NCI-H345 (cell line): ENCODE measurements around the gene MZF1.
"Not testable (repeated sequence)": the region's sequence is repeated elsewhere in the genome, so short reads cannot be mapped to it uniquely, and the experiment has no call there.

Experiments used
- DNase-seq: peaks from one replicate; lab custom pipeline; 2025; lab: John Stamatoyannopoulos, UW

The MZF1 gene

DNA sequence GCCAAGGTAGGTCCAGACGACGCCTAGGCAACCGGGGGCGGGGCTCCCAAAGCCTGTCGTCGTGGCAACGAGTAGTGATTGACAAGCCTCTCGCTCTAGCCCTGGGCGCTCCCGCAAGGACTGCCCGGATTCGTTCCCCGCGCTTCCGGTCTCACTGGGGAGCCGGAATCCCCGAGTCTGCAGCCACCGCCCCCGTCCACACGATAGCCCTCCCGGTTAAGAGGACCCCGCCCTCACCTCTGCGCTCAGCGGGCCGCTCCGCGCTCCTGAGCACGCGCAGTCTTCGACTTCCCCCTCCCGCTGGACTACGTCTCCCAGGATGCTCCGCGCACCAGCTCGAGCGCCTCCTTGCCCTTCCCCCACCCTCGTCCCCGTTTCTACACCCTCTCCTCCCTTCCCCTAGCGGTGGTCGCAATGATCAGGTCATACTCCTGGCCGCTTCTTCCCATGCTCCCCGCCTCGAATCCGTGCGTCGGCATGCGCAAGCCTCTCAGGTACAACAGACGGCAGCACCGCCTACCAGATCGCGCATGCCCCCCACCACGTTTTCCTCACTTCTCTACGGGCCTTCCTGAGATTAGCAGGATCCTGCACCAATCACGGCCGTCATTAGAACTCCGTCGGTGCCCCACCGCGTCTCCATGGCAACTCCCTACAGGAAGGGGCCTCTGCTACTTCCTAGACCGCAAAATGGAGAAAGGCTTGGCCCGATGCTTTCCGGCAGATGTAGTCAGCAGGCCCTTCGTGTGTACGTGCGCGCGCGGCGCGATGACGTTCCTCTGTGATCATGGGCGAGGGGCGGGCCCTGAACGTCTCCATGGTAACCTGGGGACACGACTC, at the start of gene MZF1:
Gene MZF1 (minus strand): TSS at position 518 of the 840 bp plus-strand sequence. CDS start 1,946 bp downstream, outside the sequence.
- no peak for DNase-seq

DNA sequence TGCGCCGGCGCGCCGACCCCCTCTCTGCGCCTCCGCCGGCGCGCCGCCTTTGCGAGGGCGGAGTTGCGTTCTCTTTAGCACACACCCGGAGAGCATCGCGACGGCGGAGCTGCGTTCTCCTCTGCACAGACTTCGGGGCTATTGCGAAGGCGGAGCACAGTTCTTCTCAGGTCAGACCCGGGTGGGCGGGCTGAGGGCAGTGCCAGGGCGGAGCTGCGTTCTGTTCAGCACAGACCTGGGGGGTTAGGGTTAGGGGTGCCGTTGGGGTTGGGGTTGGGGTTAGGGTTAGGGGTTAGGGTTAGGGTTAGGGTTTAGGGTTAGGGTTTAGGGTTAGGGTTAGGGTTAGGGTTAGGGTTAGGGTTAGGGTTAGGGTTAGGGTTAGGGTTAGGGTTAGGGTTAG, 34.1 kb upstream of the MZF1 start:
- not testable (repeated sequence) for DNase-seq

DNA sequence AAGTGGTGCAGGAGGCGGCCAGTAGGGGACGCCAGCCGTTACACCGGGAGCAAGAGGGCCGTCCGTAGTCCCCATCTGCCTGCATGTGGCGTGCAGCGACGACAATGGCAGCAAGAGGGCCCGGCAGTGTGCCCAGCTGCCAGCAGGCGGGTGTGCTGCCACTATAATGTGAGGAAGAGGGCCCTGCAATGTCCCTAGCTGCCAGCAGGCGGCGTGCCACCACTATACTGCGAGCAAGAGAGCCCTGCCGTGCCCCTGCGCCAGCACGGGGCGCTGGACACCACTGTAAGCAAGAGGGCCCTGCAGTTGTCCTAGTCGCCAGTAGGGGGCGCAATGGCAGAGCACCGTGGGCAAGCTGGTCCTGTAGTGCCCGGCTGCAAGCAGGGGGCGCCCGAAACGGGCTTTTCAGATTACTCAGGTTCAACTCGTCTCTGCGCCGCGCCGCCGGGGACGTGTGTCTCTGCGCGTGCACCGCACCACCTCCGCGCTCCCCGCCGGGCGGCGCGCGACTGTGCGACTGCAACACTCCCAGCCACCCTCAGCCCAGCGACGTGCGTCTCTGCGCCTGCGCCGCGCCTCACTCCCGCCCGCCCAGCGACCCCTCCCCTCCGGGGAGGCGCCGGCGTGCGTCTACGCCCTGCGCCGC, 33.2 kb upstream of the MZF1 start:
- not testable (repeated sequence) for DNase-seq

DNA sequence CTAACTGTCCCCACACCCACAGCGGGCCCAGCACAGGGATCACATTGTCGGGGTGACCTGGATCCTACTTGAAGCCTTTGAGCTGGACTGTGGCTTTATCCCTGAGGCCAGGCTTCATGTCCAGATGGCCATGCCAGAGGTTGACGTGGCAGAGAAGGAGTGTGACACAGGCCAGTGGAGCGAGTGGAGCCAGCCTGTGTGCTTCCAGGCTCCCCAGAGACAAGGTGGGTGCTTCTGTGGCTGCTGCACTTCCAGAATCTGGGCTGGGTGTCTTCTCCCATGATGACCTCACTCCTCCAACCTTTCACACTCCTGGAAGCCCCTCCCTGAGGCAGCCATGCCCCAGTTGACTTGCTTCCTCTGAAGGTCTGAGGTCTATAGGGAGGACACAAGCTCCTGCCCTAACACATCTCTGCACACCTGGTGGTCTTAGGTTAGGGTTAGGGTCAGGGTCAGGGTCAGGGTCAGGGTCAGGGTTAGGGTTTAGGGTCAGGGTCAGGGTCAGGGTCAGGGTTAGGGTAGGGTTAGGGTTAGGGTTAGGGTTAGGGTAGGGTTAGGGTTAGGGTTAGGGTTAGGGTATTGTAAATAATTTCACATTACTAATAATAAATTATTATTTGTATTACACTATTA, 13.1 kb upstream of the MZF1 start:
- DNase-seq = no peak

DNA sequence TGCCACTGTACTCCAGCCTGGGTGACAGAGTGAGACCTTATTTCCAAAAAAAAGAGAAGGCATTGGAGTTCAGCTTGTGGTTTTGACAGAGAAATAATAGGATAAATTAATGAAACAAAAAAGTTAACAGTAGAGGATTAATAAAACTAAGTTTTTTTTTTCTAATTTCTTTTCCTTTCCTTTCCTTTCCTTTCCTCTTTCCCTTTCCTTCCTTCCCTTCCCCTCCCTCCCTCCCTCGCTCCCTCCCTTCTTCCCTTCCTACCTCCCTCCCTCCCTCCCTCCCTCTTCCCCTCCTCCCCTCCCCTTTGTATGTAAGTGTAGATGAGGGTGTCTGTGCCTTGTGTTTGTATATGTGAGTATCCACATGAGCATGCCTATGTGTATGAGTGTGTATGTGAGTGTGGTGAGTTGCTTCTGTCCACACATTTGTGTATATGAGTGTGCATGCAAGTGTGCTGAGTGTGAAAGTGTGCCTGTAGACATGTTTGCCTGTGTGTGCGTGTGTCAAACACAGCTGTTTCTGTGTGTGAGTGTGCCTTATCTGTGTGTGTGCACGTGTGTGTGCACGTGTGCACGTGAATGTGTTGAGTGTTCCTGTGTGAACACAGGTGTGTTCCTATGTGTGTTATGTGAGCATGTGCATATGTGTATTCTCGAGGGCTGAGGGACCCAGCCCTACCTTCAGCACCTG, 12.5 kb upstream of the MZF1 start:
- DNase-seq = no peak

DNA sequence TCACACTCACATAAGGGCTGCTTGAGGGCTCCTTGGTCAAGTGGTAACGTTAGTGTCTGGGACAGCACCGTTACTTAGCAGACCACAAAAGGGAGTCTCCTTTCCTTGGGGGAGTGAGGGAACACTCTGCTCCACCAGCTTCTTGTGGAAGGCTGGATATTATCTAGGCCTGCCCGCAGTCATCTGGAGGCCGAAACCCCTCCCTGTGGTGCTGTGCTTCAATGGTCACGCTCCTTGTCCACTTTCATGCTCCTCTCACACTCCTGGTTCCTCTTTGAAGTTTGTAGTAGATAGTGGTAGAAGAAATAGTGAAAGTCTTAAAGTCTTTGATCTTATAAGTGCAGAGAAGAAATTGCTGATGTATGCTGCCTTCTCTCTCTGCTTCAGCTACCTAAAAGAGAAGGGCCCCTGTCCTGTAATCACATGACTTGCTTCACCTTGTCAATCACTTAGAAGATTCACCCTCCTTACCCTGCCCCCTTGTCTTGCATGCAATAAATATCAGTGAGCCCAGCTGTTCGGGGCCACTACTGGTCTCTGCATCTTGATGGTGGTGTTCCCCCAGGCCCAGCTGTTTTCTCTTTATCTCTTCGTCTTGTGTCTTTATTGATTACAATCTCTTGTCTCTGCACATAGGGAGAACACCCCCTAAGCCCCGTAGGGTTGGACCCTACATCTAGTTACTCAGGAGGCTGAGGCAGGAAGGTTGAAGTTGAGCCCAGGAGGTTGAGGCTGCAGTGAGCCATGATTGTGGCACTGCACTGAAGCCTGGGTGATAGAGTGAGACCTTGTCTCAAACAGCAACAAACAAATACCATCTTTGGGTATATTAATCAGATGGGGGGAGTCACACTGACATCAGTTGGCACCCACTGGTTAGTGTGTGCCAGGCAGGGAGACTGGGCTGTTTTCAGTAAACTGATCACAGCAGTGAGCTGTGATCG, 11.6 kb upstream of the MZF1 start:
- no peak for DNase-seq

DNA sequence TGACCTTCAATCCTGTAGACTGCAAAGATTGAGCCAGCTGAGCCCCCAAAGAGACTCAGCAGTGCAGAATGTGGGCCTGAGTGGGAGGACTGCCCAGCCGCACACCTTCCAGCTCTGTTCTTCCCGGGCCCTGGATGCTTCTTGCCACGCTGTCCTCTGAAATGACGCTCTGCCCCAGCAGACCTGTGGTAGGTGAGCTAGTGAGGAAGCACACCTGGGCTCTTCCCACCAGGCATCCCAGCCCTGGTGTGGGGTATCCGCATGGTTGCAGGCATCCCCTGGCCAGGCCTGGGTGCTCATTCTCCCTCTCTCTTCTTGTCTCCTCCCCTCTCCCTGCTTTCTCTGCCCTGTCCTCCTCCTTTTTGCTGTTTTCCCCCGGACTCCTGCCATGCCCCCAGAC, 9.8 kb upstream of the MZF1 start:
- DNase-seq = no peak

DNA sequence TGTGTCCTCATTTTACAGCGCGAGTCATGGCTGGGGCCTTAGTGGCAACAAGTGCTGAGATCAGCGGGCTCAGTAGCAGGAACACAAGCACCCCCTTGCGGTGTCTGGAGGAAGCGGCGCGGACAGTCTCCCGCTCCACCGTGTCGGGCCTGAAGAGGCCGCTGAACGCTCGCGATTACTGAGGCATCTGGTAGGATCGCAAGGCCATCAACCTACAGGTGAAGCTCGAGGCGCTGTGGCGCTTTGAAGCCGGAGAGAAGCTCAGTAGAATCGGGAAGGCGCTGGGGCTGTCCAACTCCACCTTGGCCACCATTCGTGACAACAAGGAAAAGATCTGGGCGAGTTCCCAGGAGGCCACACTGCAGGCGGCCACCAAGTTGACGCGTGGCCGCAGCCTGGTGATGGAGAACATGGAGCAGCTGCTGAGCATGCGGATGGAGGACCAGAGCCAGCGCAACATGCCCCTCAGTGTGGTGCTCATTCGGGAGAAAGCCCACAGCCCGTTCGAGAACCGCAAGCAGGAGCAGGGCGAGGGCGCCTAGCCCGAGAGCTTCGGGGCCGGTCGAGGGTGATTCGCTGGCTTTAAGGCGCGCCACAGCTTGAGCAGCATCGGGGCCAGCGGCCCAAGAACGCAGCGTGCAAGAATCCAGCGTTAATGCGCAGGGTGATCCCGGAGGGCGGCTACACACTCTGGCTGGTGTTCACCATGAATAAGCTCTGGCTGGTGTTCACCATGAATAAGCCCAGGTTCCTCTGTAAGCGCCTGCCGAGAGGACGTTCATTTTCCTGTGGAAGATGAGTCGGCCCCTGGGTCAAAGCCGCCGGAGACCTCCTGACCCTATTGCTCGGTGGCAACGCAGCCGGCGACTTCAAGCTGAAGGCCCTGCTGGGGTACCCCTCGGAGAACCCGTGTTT, 8.3 kb upstream of the MZF1 start:
- no peak for DNase-seq

DNA sequence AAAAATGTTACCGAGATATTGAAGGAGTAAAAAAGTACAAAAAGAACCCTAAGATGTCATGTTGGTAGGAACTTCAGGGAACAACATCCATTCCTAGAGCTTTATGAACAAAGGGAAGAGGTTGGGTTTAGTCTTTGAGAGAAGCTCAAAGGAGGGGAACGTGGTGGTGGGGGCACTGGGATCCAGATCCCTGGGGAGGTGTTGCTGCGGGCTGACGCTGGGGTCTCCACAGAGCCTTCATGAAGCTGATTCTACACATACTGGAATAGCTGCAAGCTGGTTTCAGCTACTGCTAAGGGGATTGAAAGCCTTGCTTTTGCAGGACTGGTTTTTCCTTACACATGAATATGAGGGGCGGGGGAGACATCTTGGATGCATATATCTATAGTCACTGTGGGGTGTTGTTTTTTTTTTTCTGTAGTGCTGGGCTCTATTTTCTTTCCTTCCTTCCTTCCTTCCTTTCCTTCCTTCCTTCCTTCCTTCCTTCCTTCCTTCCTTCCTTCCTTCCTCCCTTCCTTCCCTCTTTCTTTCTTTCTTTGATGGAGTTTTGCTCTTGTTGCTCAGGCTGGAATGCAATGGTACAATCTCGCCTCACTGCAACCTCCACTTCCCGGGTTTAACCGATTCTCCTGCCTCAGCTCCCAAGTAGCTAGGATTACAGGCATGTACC, 6.5 kb upstream of the MZF1 start:
- DNase-seq = no peak

DNA sequence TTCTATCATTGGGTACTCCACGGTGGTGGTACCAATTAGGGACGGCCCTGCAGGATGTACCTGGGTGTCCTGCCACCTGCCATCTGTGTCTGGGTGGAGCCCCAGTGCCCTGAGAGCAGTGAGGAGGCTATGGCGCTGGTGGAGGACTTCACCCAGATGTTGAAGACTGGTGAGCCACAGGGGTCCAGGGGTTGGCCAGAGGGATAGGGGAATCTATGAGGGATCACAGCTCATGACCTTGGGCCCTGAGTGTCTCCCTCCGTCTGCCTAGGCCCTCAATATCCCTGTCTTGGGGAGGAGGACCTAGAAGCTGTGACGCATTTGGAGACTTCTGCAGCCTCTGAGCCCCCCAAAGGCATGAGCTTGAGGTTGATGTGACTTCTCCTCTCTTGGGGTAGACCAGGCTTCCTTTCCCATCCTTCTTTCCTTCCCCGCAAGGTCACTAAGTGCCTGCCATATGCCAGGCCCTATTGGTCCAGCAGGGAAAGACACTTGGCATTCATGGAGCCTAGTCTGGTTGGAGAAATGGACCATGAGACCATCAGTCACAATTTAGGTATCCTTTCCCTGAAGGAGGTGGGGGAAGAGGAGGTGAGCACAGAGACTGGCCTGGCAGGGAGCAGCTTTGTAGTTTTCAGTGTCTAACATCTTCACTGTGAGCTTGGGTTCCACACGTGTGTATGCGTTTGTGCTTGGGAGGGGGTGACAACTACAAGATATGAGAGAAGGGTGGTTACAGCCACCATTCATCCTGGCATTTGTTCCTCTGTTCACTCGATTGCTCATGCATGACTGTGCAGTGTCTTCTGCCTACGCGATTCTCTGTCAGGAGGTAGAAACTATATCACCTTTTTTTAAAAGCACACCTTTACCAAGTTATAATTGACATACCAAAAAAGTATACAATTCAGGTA, 5.1 kb upstream of the MZF1 start:
- DNase-seq = no peak

DNA sequence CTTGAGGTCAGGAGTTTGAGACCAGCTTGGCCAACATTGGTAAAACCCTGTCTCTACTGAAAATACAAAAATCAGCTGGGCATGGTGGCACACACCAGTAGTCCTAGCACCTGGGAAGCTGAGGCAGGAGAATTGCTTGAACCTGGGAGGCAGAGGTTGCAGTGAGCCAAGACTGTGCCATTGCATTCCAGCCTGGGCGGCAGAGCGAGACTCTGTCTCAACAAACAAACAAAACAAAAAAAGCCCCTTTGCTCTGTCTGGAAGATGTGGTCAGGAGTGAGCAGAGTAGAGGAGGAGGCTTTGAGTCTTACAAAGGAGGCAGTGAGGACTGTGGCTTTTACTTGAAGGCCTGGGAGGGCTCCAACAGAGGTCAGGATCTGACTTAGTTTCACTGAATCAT, 4.4 kb upstream of the MZF1 start:
- DNase-seq = not testable (repeated sequence)

DNA sequence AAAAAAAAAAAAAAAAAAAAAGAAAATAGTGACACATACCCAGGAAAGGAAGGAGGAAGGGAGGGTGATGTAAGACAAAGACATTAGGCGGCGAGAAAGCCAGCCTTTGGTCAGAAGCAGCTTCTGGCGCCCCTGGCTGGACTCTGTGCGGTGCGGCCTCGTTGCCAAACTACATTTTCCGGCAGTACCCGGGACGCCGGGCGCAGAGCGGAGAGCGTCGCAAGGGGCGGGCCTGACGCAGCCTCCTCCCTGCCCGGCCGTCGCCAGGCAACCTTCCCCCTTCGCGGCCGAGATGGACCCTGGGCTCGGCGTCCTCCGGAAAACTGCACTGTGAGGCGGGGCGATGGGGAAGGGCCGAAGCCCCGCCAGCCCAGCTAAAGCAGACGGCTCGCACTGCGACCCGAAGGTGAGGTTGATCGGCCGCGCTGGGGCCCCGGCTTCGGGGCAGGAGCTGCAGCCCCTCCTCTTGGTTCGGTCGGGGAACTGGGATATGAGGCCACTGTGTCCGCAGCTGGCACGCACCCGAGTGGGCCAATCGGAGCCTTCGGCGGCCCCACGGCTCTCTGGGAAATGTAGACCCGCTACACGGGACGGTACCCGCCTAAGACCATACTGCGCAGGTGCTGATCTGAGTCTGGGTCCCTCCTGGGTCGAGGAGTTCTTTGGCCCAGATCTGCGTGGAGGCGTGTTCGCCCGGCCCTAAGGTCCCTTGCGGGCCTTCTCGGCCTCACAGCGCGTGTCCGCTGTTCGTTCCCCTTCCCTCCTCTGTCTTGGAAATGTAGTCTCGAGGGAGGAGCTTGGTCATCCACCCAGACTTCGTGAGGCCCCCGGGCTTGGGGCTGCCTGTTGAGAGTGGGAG, 2.3 kb upstream of the MZF1 start:
- no peak for DNase-seq

DNA sequence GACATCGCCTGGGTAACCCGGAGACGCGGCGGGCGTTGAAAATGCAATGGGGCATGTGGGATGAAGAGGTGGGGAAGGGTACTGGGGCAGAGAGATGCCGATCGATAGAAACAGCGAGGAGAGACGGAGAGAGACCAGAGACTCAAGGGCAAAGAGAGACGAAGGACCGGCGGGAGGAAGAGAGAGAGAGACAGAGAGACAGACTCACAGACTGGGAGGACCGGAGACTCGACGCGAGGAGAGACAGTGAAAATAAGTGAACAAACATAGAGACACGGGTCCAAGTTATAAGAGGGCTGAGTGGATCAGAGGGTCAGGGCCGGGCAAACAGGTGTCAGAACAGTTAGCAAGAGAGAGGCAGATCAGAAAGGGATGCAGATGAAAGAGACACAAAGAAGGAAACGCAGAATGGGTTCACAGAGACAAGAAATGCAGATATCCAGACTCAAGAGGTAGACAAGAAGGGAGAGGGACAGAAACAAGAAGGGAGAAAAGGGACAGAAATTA, 576 bp upstream of the MZF1 start:
- no peak for DNase-seq

DNA sequence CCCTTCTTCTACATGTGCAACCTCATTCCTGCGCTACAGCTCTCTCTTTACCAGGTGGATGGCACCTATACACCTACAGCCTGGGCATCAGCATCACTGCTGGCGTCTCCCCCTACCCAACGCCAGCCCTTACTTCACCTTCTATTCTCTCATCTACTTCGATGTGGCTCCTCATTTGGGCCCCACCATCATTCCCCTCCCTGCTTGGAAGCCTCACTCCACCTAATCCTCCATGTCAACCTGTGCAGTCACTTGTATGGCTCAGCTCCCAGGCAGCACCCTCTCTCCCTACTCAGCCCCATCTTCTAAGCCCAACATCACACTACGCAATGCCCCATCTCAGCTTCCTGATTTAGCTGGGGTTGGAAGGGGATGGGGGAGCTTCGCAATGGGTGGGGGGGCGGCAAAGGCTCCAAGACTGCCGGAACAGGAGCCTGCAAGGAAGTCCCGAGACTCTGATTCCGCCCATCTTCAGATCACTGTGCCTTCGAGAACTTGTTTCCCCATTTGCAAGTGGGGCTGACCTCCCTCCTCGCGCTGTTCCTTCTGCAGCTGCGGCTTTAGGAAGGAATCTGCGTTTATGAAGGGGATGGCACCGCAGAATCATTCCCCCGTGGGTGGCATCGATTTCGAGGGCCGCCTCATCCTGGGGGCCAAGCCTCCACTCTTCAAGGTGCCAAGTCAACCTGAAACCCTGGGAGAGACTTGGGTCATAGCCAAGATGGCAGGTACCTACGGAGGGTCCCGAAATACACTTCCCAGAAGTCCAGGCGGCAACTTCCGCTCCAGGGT, 913 bp downstream of the MZF1 start:
- no peak for DNase-seq

DNA sequence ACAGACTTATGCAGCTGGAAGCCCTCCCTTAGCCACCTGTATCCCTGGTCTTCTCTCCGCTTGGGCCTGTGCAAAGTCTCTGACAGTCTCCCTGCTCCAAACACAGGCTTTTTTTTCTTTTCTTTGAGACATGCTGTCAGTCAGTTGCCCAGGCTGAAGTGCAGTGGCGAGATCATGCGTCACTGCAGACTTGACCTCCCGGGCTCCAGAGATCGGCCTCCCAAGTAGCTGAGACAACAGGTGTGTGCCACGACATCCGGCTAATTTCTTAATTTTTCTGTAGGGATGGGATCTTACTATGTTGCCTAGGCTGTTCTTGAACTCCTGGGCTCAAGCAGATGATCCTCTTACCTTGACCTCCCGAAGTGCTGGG, 1.6 kb downstream of the MZF1 start:
- no peak for DNase-seq

DNA sequence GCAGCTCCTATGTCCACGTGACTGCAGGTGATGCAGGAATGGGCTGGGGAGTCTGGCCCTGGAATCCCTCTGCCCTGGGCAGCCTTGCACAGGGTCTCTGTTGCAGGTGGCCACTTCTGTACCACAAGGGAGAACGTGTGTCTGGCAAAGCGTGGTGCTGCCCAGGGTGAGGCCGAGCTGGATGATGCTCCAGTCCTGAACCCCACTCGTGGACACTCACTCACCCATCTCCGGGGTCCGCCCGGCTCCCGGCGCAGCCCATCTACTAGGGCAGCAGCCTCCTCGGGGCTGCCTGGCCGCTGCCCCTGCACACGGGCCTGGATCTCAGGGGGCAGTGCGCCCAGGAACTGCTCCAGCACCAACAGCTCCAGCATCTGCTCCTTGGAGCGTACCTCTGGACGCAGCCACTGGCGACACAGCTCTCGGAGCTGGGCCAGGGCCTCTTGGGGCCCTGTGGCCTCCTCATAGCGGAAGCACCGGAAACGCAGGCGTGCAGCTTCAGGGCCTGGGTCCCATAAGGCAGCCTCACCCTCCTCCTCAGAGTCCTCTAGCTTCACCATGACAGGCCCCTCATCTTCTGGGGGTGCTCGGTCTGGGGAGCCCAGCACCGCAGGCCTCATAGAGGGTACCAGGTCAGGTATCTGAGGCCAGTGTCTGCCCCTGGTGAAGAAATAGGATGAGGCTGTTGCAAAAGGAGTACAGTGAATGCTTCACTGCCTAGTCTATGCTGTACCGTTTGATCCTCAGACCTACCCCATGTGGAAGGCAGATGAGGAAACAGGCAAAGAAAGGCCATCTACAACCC, 2.2 kb downstream of the MZF1 start:
- DNase-seq = no peak
